ENCODE measurements around the gene PIK3AP1. TPM values are rescaled to one million over a fixed set of nuclear protein-coding genes. Genes with fewer than 3 reads are reported as not detected.

The PIK3AP1 gene
- total and polyA plus RNA-seq, 10 of the 15 experiments (the other 5 are each of a cell fraction or from before 2014, with no cell fraction given) = 26.2 to 306 (median 119) TPM

DNA sequence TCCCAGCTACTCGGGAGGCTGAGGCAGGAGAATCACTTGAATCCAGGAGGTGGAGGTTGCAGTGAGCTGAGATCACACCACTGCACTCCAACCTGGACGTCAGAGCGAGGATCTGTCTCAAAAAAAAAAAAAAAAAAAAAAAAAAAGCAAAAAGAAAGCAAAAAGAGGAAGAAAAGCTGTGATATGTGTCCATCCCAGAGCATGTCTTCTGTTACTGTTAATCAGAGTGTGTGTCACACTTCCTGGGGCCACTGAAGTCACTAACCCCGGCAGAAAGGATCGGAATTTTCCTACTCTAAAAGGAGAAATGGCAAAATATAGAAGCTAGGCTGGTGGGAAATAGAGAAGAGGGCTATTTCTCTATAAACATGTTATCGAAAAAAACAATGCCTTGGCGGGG is 11.9 kb downstream of the PIK3AP1 start (continued):
- TF ChIP-seq IKZF2 (IDR thresholded peaks at IDR 0.05) = peak in 1 of 2 experiments; percentile 31; a peak in 1 of 4 replicates
- TF ChIP-seq ATF7 (IDR thresholded peaks at IDR 0.05; ENCODE audit: low read depth) = peak; percentile 25; the same call in 1 of the 2 replicates
- peak; percentile 79 for TF ChIP-seq HDGF (IDR thresholded peaks at IDR 0.05)
- no peak for TF ChIP-seq SUZ12 (IDR thresholded peaks at IDR 0.05; ENCODE audit: unreplicated experiment)
- TF ChIP-seq PAX8 (IDR thresholded peaks at IDR 0.05) = no peak
- TF ChIP-seq MYB (IDR thresholded peaks at IDR 0.05; ENCODE audit: borderline replicate concordance, low read depth, low read length) = no peak
- TF ChIP-seq POLR2AphosphoS2 (IDR thresholded peaks at IDR 0.05; ENCODE audit: low read depth, low read length) = no peak
- TF ChIP-seq NFIC (IDR thresholded peaks at IDR 0.05; ENCODE audit: low read depth, low read length) = 0 out of 2 replicates have a peak, but pooled peaks have one; percentile 20
- peak; percentile 25; the same call in 1 of the 2 replicates for TF ChIP-seq PKNOX1 (IDR thresholded peaks at IDR 0.05)
- TF ChIP-seq IKZF1 (conservative IDR thresholded peaks at IDR 0.05) = 0 out of 2 replicates have a peak, but pooled peaks have one; percentile 14
- no peak for TF ChIP-seq MEF2A (IDR thresholded peaks at IDR 0.05; ENCODE audit: insufficient read depth, low read depth, low read length)

DNA sequence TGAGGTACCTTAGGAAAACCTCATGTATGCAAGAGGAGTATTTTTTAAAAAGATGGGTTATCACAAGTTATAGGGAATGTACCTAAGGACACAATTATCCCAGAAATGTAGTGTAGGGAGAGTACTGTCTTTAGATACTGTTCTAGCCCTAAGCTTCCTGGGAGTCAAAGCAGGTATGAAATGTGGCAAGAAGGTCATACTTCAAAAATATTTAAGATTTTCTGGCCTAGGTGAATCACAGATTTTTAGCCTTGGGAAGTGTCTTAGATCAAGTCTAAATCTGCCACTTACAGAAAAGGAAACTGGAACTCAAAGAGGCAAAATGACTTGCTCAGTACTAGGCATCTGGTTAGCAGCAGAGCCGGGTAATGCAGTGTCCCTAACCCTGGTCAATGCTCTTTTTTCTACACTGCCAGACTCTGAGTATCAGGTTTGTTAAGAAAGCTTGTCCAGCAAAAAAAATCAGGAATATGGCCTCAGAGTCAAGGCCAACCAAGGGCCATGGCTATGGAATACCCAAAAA is 13.9 kb downstream of the PIK3AP1 start:
- RAD21 ChIA-PET (ENCODE audit: unreplicated experiment) = interaction anchor here (0.6 to 5.4 kb wide), 7 partner anchors 10 to 278 kb away, joined by 3 to 75 read pairs (median 7); no protein-coding TSS in a partner anchor
- TF ChIP-seq MTA3 (IDR thresholded peaks at IDR 0.05; ENCODE audit: borderline replicate concordance, low read length) = no peak
- TF ChIP-seq YY1 (IDR thresholded peaks at IDR 0.05; ENCODE audit: low read depth, low read length) = no peak
- TF ChIP-seq, protein P1, sequence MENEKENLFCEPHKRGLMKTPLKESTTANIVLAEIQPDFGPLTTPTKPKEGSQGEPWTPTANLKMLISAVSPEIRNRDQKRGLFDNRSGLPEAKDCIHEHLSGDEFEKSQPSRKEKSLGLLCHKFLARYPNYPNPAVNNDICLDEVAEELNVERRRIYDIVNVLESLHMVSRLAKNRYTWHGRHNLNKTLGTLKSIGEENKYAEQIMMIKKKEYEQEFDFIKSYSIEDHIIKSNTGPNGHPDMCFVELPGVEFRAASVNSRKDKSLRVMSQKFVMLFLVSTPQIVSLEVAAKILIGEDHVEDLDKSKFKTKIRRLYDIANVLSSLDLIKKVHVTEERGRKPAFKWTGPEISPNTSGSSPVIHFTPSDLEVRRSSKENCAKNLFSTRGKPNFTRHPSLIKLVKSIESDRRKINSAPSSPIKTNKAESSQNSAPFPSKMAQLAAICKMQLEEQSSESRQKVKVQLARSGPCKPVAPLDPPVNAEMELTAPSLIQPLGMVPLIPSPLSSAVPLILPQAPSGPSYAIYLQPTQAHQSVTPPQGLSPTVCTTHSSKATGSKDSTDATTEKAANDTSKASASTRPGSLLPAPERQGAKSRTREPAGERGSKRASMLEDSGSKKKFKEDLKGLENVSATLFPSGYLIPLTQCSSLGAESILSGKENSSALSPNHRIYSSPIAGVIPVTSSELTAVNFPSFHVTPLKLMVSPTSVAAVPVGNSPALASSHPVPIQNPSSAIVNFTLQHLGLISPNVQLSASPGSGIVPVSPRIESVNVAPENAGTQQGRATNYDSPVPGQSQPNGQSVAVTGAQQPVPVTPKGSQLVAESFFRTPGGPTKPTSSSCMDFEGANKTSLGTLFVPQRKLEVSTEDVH (IDR thresholded peaks at IDR 0.05; ENCODE audit: low read depth, partially characterized antibody) = no peak
- TF ChIP-seq IRF4 (IDR thresholded peaks at IDR 0.05; ENCODE audit: low read depth, low read length) = no peak
- TF ChIP-seq ZNF622 (IDR thresholded peaks at IDR 0.05) = no peak
- TF ChIP-seq HDAC6 (IDR thresholded peaks at IDR 0.05; ENCODE audit: unreplicated experiment) = no peak
- TF ChIP-seq JUNB (IDR thresholded peaks at IDR 0.05) = peak; percentile 53; the same call in 1 of the 2 replicates
- no peak for TF ChIP-seq ATF7 (IDR thresholded peaks at IDR 0.05; ENCODE audit: low read depth)
- TF ChIP-seq SREBF1 (IDR thresholded peaks at IDR 0.05; ENCODE audit: low read length) = no peak
- TF ChIP-seq PKNOX1 (IDR thresholded peaks at IDR 0.05) = no peak

More for the DNA sequence above, 13.9 kb downstream of the PIK3AP1 start:
- intact Hi-C loops (cut with micrococcal nuclease; ENCODE audit: unreplicated experiment) (no loop called here), in situ Hi-C loops (cut with MboI) (no loop called here)
- Histone ChIP-seq H3K79me2 (ENCODE audit: control insufficient read depth, insufficient read depth, low read length) (peaks cover 49% of the 10 kb centered on the region), H3K9me3 (replicated peaks; ENCODE audit: control insufficient read depth, insufficient read depth, low read length) (no peaks in the 10 kb centered on the region; the same call in 2 of the 3 replicates), H3K36me3 (ENCODE audit: control insufficient read depth in 2 of 2, insufficient read depth in 2 of 2, low read length in 1 of 2) (peaks cover 5 to 10% of the 10 kb centered on the region in 2 experiments; a peak in 3 of 4 replicates), H3K4me3 (no peak overlapping the region; the same call in 1 of the 2 replicates), H3K27ac (ENCODE audit: control insufficient read depth, insufficient read depth) (peak overlapping the region; percentile 74), H2AFZ (ENCODE audit: control insufficient read depth, low read depth, low read length) (no peak overlapping the region; the same call in 1 of the 2 replicates), H3K9ac (ENCODE audit: control insufficient read depth, insufficient read depth, low read length) (peak overlapping the region; percentile 34), H3K4me2 (ENCODE audit: control insufficient read depth, insufficient read depth) (peak overlapping the region; percentile 49), H3K27me3 (replicated peaks in 1 of 2; ENCODE audit: control insufficient read depth in 2 of 2, insufficient read depth in 2 of 2, low read length in 1 of 2) (no peaks in the 10 kb centered on the region), H3K4me1 (ENCODE audit: control insufficient read depth, insufficient read depth, low read length) (peaks cover 46% of the 10 kb centered on the region), H4K20me1 (ENCODE audit: control insufficient read depth, insufficient read depth) (no peaks in the 10 kb centered on the region)
- ATAC-seq (peak; percentile 63), FAIRE-seq (no peak), DNase-seq (ENCODE audit: low read depth, low spot score) (no peak)
- POLR2A ChIA-PET = interaction anchor here (0.6 to 3.8 kb wide), 5 partner anchors 9 to 115 kb away, joined by 3 to 33 read pairs (median 5); no protein-coding TSS in a partner anchor
- SMC1A ChIA-PET (ENCODE audit: uncharacterized antibody, unreplicated experiment) = interaction anchor here (0.6 to 11.6 kb wide), 11 partner anchors 10 to 63 kb away, joined by 3 to 233 read pairs (median 7); partner anchors contain the start of gene PIK3AP1
- BruUV-seq (replicated peaks) = TSS peak; percentile 15
- CTCF ChIA-PET = interaction anchor here (0.9 to 11.7 kb wide), 6 partner anchors 9 to 66 kb away, joined by 3 to 133 read pairs (median 6); no protein-coding TSS in a partner anchor
- 7% methylated on average over 1 of the region's 1 CpG for WGBS (ENCODE audit: insufficient coverage, insufficient replicate concordance, low lambda C conversion rate, missing lambda C conversion rate)

Measured in GM12878 (cell line).